ENCODE results near the gene RASIP1.

RASIP1 gene

GRCh38 chr19:48672994-48673393 lies 67.4 kb downstream of the RASIP1 start, which contains the start of gene NTN5:
Gene NTN5, minus strand, starts transcription at chr19:48673017. Its CDS starts 2,031 bp downstream, at chr19:48670986.
- DNase-seq (ENCODE audit: low spot score): no peak

- DNase-seq (ENCODE audit: low spot score): no peak
Measured at GRCh38 chr19:48671446-48671995, 68.9 kb downstream of the RASIP1 start.

- DNase-seq (ENCODE audit: low spot score): no peak
Measured at GRCh38 chr19:48670699-48671445, 69.5 kb downstream of the RASIP1 start.

All from COLO829 (cell line).